SK-N-SH (cell line): Measurements from ENCODE around the gene PARP1. TPM values are rescaled to one million over a fixed set of nuclear protein-coding genes. Genes with fewer than 3 reads are reported as not detected.

Source experiments
- CTCF ChIA-PET: fragments of 300-600, 350-600 bp; formaldehyde crosslinking; extraction: SDS; loops from one replicate; lab custom pipeline; 2021; lab: Yijun Ruan, JAX
- POLR2A ChIA-PET: fragments of 350-600 bp; sonication (Branson Sonifier 250); formaldehyde crosslinking; extraction: SDS; loops from one replicate; lab custom pipeline; 2020; ENCODE audit warnings: antibody characterized with exemption, inconsistent platforms; lab: Yijun Ruan, JAX
- DNase-seq: peaks from one replicate; pipeline ENCODE4 v3.0.0; 2012
- H2AFZ ChIP-seq: fragments of 200-600 bp; sonication (generic); 2 replicates; pipeline ENCODE4 v1.8.1; 2016; ENCODE audit warnings: antibody characterized with exemption, mild to moderate bottlenecking, low read depth
- H3F3A ChIP-seq: fragments of 200-600 bp; sonication (generic); replicated peaks from 2 replicates; pipeline ENCODE3; 2016; ENCODE audit warnings: antibody characterized with exemption, mild to moderate bottlenecking; ENCODE audit not compliant: insufficient read depth
- H3K27ac ChIP-seq, 2 experiments: fragments of 200-500 bp in 1 of 2; fragments of 200-600 bp in 1 of 2; sonication (Bioruptor generic) in 1 of 2; sonication (generic), shearing (Covaris generic) in 1 of 2; 2 replicates each; pipeline versions ENCODE4 v1.5.1 to v1.6.1; 2014 to 2016; ENCODE audit warnings: low read depth in 2 of 2, inconsistent platforms in 1 of 2, low read length in 1 of 2, mild to moderate bottlenecking in 1 of 2, mixed read lengths in 1 of 2
- H3K27me3 ChIP-seq: fragments of 200-600 bp; sonication (generic), shearing (Covaris generic); 2 replicates; pipeline ENCODE4 v1.6.1; 2016; ENCODE audit warnings: mixed run types; ENCODE audit not compliant: insufficient read depth
- H3K36me3 ChIP-seq, 2 experiments: fragments of 200-500 bp in 1 of 2; fragments of 200-600 bp in 1 of 2; sonication (Bioruptor generic) in 1 of 2; sonication (generic) in 1 of 2; replicated peaks in 1 of 2; 2 replicates each; pipeline versions ENCODE3 to v1.5.1; 2014 to 2016; ENCODE audit warnings: low read length in 1 of 2, mild to moderate bottlenecking in 1 of 2; ENCODE audit not compliant: insufficient read depth in 2 of 2, control insufficient read depth in 1 of 2
- H3K4me1 ChIP-seq, 2 experiments: fragments of 200-500 bp in 1 of 2; fragments of 200-600 bp in 1 of 2; sonication (Bioruptor generic) in 1 of 2; sonication (generic), shearing (Covaris generic) in 1 of 2; 2 replicates each; pipeline versions ENCODE4 v1.5.1 to v1.6.1; 2014 to 2016; ENCODE audit warnings: low read depth in 1 of 2, low read length in 1 of 2, mixed run types in 1 of 2; ENCODE audit not compliant: insufficient read depth in 2 of 2, control insufficient read depth in 1 of 2
- H3K4me2 ChIP-seq: fragments of 200-600 bp; sonication (generic), shearing (Covaris generic); 2 replicates; pipeline ENCODE4 v1.6.1; 2017; ENCODE audit warnings: mixed run types
- H3K4me3 ChIP-seq, 2 experiments: fragments of 200-500 bp in 1 of 2; fragments of 200-600 bp in 1 of 2; sonication (Bioruptor generic) in 1 of 2; sonication (generic), shearing (Covaris generic) in 1 of 2; 2 replicates each; pipeline versions ENCODE4 v1.5.1 to v1.8.1; 2014 to 2016; ENCODE audit warnings: low read depth in 2 of 2, inconsistent platforms in 1 of 2, low read length in 1 of 2, mild to moderate bottlenecking in 1 of 2, mixed read lengths in 1 of 2, moderate library complexity in 1 of 2
- H3K79me2 ChIP-seq: fragments of 200-600 bp; sonication (generic); 2 replicates; pipeline ENCODE4 v1.8.1; 2017; ENCODE audit warnings: mild to moderate bottlenecking; ENCODE audit not compliant: insufficient read depth
- H3K9ac ChIP-seq: fragments of 200-600 bp; sonication (generic); 2 replicates; pipeline ENCODE4 v1.6.1; 2017; ENCODE audit warnings: mixed run types
- H3K9me2 ChIP-seq: fragments of 200-600 bp; sonication (generic); 2 replicates; pipeline ENCODE4 v1.6.1; 2017; ENCODE audit warnings: mixed run types
- H3K9me3 ChIP-seq: fragments of 200-600 bp; sonication (generic); 2 replicates; pipeline ENCODE4 v1.6.1; 2017; ENCODE audit warnings: mixed run types, mild to moderate bottlenecking, moderate library complexity
- H4K20me1 ChIP-seq: fragments of 200-600 bp; sonication (generic); 2 replicates; pipeline ENCODE4 v1.6.1; 2017; ENCODE audit warnings: mild to moderate bottlenecking, mixed run types; ENCODE audit not compliant: insufficient read depth
- CHD2 ChIP-seq: fragments of 150-350 bp; IDR thresholded peaks from 2 replicates; pipeline ENCODE4 v1.6.1; 2018; ENCODE audit warnings: low read length; ENCODE audit not compliant: partially characterized antibody
- EP300 ChIP-seq, 2 experiments: IDR thresholded peaks; 2 replicates each; pipeline versions ENCODE4 v1.4.0 to v1.6.1; 2012; ENCODE audit warnings: borderline replicate concordance in 1 of 2, low read depth in 1 of 2, low read length in 1 of 2
- EZH2phosphoT487 ChIP-seq: fragments of 200-600 bp; sonication (generic); IDR thresholded peaks from 2 replicates; pipeline ENCODE4 v1.6.1; 2017; ENCODE audit warnings: low read depth, mixed run types, mild to moderate bottlenecking, antibody characterized with exemption, moderate library complexity, borderline replicate concordance
- FOXM1 ChIP-seq: IDR thresholded peaks from 2 replicates; pipeline ENCODE4 v1.4.0; 2012; ENCODE audit warnings: low read depth, mild to moderate bottlenecking
- GABPA ChIP-seq: IDR thresholded peaks from 2 replicates; pipeline ENCODE4 v1.4.0; 2012; ENCODE audit warnings: low read depth, mild to moderate bottlenecking
- MEF2A ChIP-seq: IDR thresholded peaks from 2 replicates; pipeline ENCODE4 v1.4.0; 2012; ENCODE audit warnings: low read depth, borderline replicate concordance
- MXI1 ChIP-seq: IDR thresholded peaks from 2 replicates; pipeline ENCODE4 v1.6.1; 2012; ENCODE audit warnings: mild to moderate bottlenecking, low read depth, low read length, improper control_type of control experiment
- PBX3 ChIP-seq: IDR thresholded peaks from 2 replicates; pipeline ENCODE4; 2012
- RAD21 ChIP-seq: IDR thresholded peaks from 2 replicates; pipeline ENCODE4 v1.6.1; 2012; ENCODE audit warnings: mild to moderate bottlenecking, low read length
- REST ChIP-seq: IDR thresholded peaks from 2 replicates; pipeline ENCODE4 v1.6.1; 2012; ENCODE audit warnings: mild to moderate bottlenecking, low read depth, low read length, moderate library complexity
- RXRA ChIP-seq: IDR thresholded peaks from 2 replicates; pipeline ENCODE4 v1.4.0; 2012; ENCODE audit warnings: low read depth, mild to moderate bottlenecking, borderline replicate concordance
- SMC3 ChIP-seq: IDR thresholded peaks from 2 replicates; pipeline ENCODE4 v1.6.1; 2012; ENCODE audit warnings: low read depth, low read length, improper control_type of control experiment
- TEAD4 ChIP-seq: IDR thresholded peaks from 2 replicates; pipeline ENCODE4 v1.4.0; 2012; ENCODE audit warnings: mild to moderate bottlenecking, borderline replicate concordance; ENCODE audit not compliant: insufficient read depth
- ZBTB33 ChIP-seq: IDR thresholded peaks from 2 replicates; pipeline ENCODE4 v1.4.0; 2012; ENCODE audit warnings: low read depth, borderline replicate concordance
- WGBS: methylation state at CpG from one replicate; pipeline ENCODE4 v1.1.6; 2017; ENCODE audit warnings: low lambda C conversion rate; 5-methylcytosine and 5-hydroxymethylcytosine counted together
- polyA plus RNA-seq, 3 experiments: library from polyadenylated mRNA; depleted of rRNA; stranded (reverse); fragments of >200 nt; gene quantifications; 2 replicates each; pipeline ENCODE4 v1.2.3, GENCODE V29; 2012
- TF ChIP-seq, protein P1 (sequence below): IDR thresholded peaks from 2 replicates; pipeline ENCODE4 v1.4.0; 2012; ENCODE audit warnings: low read depth
- TF ChIP-seq, protein P2 (sequence below): fragments of 200-600 bp; sonication (generic); IDR thresholded peaks from 2 replicates; pipeline ENCODE4 v1.6.1; 2017; ENCODE audit warnings: antibody characterized with exemption, mild to moderate bottlenecking, moderate library complexity
- TF ChIP-seq, protein P3 (sequence below): fragments of 150-350 bp; IDR thresholded peaks from 2 replicates; pipeline ENCODE4 v1.6.1; 2016; ENCODE audit warnings: mild to moderate bottlenecking, low read depth, low read length

Gene PARP1
- polyA plus RNA-seq, 1 of the 3 experiments (the other 2 are of a cell fraction): 239 TPM

DNA sequence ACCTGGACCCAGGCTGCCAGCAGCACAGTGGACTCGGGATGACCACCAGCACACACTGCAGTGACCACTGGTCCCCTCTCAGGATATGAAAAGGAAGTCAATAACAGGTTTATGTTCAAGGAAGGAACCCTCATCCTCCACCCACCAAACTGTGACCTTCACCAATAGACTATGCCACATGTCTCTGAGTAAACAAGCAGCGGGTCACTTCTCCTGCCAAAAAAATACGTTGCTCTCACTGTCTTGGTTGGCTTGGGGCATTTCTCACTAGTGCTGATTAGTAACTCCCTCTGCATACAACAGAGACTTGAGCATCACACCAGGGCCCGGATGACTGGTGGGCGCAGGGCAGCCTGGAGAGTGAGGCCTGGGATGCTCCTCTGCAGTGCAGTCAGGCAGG, 25.9 kb downstream of the PARP1 start:
- no peak for TF ChIP-seq ZBTB33
- no peak for TF ChIP-seq MXI1
- no peak for TF ChIP-seq REST
- TF ChIP-seq PBX3: no peak
- TF ChIP-seq EP300 (IDR thresholded peaks at IDR 0.05; ENCODE audit: borderline replicate concordance in 1 of 2, low read depth in 1 of 2, low read length in 1 of 2): no peak
- no peak for TF ChIP-seq SMC3
- TF ChIP-seq RAD21: no peak
- TF ChIP-seq EZH2phosphoT487: no peak
- no peak for TF ChIP-seq MEF2A
- no peak for TF ChIP-seq RXRA
- TF ChIP-seq GABPA: no peak
- TF ChIP-seq, protein P1, sequence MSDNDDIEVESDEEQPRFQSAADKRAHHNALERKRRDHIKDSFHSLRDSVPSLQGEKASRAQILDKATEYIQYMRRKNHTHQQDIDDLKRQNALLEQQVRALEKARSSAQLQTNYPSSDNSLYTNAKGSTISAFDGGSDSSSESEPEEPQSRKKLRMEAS: no peak
- TF ChIP-seq TEAD4: no peak
- TF ChIP-seq CHD2: no peak
- TF ChIP-seq, protein P2, sequence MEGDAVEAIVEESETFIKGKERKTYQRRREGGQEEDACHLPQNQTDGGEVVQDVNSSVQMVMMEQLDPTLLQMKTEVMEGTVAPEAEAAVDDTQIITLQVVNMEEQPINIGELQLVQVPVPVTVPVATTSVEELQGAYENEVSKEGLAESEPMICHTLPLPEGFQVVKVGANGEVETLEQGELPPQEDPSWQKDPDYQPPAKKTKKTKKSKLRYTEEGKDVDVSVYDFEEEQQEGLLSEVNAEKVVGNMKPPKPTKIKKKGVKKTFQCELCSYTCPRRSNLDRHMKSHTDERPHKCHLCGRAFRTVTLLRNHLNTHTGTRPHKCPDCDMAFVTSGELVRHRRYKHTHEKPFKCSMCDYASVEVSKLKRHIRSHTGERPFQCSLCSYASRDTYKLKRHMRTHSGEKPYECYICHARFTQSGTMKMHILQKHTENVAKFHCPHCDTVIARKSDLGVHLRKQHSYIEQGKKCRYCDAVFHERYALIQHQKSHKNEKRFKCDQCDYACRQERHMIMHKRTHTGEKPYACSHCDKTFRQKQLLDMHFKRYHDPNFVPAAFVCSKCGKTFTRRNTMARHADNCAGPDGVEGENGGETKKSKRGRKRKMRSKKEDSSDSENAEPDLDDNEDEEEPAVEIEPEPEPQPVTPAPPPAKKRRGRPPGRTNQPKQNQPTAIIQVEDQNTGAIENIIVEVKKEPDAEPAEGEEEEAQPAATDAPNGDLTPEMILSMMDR: no peak
- TF ChIP-seq, protein P3, sequence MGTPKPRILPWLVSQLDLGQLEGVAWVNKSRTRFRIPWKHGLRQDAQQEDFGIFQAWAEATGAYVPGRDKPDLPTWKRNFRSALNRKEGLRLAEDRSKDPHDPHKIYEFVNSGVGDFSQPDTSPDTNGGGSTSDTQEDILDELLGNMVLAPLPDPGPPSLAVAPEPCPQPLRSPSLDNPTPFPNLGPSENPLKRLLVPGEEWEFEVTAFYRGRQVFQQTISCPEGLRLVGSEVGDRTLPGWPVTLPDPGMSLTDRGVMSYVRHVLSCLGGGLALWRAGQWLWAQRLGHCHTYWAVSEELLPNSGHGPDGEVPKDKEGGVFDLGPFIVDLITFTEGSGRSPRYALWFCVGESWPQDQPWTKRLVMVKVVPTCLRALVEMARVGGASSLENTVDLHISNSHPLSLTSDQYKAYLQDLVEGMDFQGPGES: no peak
- TF ChIP-seq FOXM1: no peak
- CTCF ChIA-PET: no interaction called here

More for the DNA sequence above, 25.9 kb downstream of the PARP1 start:
- Histone ChIP-seq H3K27me3 (no peaks in the 10 kb centered on the region), H3K36me3 (peaks cover 60 to 98% of the 10 kb centered on the region in 2 experiments), H3K9me2 (no peaks in the 10 kb centered on the region), H3K9me3 (no peaks in the 10 kb centered on the region), H3F3A (no peaks in the 10 kb centered on the region), H4K20me1 (no peaks in the 10 kb centered on the region), H3K4me3 (no peak overlapping the region), H3K4me1 (no peaks in the 10 kb centered on the region), H3K27ac (no peak overlapping the region), H3K9ac (no peak overlapping the region), H3K79me2 (no peaks in the 10 kb centered on the region), H2AFZ (no peak overlapping the region), H3K4me2 (no peak overlapping the region)
- WGBS: 88% methylated on average over 4 of the region's 5 CpGs
- POLR2A ChIA-PET: no interaction called here
- DNase-seq: no peak
